Measurements from ENCODE around the gene ZNF219.

The ZNF219 gene

DNA sequence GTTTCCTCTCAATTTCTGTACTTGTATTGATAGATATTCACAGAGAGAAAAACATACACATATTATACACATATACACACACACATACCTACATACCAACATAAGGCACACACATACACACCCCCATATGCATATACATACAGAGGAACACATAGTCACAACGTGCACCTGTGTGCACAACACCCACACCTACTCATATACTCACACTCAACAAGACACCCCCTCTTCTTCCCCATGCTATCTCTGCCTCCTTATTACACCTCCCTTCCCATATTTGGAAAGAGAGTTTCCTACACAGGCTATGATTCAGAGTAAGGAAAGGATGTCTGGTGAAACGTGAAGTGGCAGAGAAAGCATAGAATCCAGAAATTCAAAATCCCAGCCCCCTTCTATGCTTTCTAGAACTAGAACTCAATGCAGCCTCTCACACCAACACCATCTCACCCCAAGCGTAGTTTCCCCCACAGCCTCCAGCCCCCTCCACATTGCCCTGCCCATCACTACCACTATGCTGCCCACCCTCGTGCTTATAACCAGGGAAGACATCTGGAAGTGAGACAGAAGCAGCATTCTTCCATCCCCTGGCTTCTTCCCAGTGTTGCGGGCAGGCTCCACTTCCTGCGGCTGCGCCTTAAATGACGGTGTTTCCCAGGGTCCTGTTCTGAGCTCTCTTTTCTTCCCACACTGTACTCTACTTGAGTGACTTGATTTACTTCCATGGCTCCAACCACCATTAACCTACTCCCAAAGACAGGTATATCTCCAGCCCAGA lies 38.4 kb downstream of the ZNF219 start:
- no peak overlapping the region for H3K4me2 ChIP-seq (ENCODE audit: low read length, poor library complexity, severe bottlenecking)
- no peaks in the 10 kb centered on the region for H3K36me3 ChIP-seq (ENCODE audit: control insufficient read depth in 1 of 2, insufficient read depth in 2 of 2, low read depth in 1 of 2, low read length in 2 of 2)
- no peak overlapping the region for H4K91ac ChIP-seq (ENCODE audit: low read length)
- no peaks in the 10 kb centered on the region for H3K27me3 ChIP-seq (ENCODE audit: control insufficient read depth in 1 of 2, insufficient read depth in 1 of 2, low read length in 2 of 2)
- no peak overlapping the region for H3K4me3 ChIP-seq (ENCODE audit: insufficient read depth in 1 of 2, low read depth in 1 of 2, low read length in 2 of 2)
- no peak overlapping the region for H3K14ac ChIP-seq (ENCODE audit: low read length in 2 of 2)
- no peak overlapping the region for H3K9ac ChIP-seq (ENCODE audit: low read length)
- H2AFZ ChIP-seq (ENCODE audit: low read depth, low read length) = no peak overlapping the region
- H2BK5ac ChIP-seq (ENCODE audit: low read depth, low read length, poor library complexity, severe bottlenecking) = no peak overlapping the region
- no peak overlapping the region for H2BK120ac ChIP-seq (ENCODE audit: low read depth, low read length)
- H3K27ac ChIP-seq (ENCODE audit: low read length, poor library complexity, severe bottlenecking) = no peak overlapping the region
- H3K9me3 ChIP-seq (ENCODE audit: control insufficient read depth, low read length) = no peaks in the 10 kb centered on the region
- peaks cover 19% of the 10 kb centered on the region for H3K4me1 ChIP-seq (ENCODE audit: control insufficient read depth, insufficient read depth, low read depth, low read length)
- no peak for DNase-seq
- WGBS = 86% methylated on average over 8 of the region's 8 CpGs
- H3K4ac ChIP-seq (ENCODE audit: low read depth in 1 of 2, low read length in 2 of 2) = no peak overlapping the region
- no peak overlapping the region for H3K23ac ChIP-seq (ENCODE audit: low read length in 2 of 2)
- H2AK5ac ChIP-seq (ENCODE audit: low read length, severe bottlenecking) = no peak overlapping the region
- H2BK12ac ChIP-seq (ENCODE audit: low read length in 2 of 2) = no peak overlapping the region
- H4K8ac ChIP-seq (ENCODE audit: low read length) = no peak overlapping the region
- H3K79me1 ChIP-seq (replicated peaks; ENCODE audit: low read length, poor library complexity, severe bottlenecking) = no peaks in the 10 kb centered on the region
- H3K18ac ChIP-seq (ENCODE audit: low read depth in 1 of 2, low read length in 2 of 2) = no peak overlapping the region
- no peak overlapping the region for H2BK15ac ChIP-seq (ENCODE audit: low read depth, poor library complexity, severe bottlenecking)

DNA sequence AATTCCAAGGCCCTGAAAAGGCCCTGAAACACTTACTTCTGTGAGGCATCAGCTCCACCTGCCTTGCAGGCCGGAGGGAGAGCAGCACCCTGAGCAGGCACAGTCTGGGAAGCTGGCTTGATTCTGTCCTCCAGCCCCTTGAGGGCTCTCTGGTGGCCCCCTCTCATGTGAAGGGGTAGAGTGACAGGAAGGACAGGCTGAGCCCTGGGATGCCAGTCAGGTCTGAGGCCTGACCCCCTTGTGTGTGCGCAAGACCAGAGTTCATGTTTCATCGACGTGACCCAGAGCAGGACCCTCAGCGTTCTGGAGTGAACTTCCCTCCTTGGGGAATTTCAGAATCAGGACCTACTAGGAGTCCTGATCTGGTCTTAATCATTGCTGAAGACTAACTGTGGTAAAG lies 39.6 kb downstream of the ZNF219 start:
- Histone ChIP-seq H3K18ac (ENCODE audit: low read depth in 1 of 2, low read length in 2 of 2) (no peak overlapping the region), H3K9me3 (ENCODE audit: control insufficient read depth, low read length) (no peaks in the 10 kb centered on the region), H2BK120ac (ENCODE audit: low read depth, low read length) (no peak overlapping the region), H3K4me3 (ENCODE audit: insufficient read depth in 1 of 2, low read depth in 1 of 2, low read length in 2 of 2) (no peak overlapping the region), H3K27ac (ENCODE audit: low read length, poor library complexity, severe bottlenecking) (no peak overlapping the region), H2BK12ac (ENCODE audit: low read length in 2 of 2) (no peak overlapping the region), H3K9ac (ENCODE audit: low read length) (no peak overlapping the region), H3K27me3 (ENCODE audit: control insufficient read depth in 1 of 2, insufficient read depth in 1 of 2, low read length in 2 of 2) (no peaks in the 10 kb centered on the region), H3K79me1 (replicated peaks; ENCODE audit: low read length, poor library complexity, severe bottlenecking) (no peaks in the 10 kb centered on the region), H3K4me1 (ENCODE audit: control insufficient read depth, insufficient read depth, low read depth, low read length) (peaks cover 19% of the 10 kb centered on the region), H3K4ac (ENCODE audit: low read depth in 1 of 2, low read length in 2 of 2) (no peak overlapping the region), H2BK5ac (ENCODE audit: low read depth, low read length, poor library complexity, severe bottlenecking) (no peak overlapping the region), H2AK5ac (ENCODE audit: low read length, severe bottlenecking) (no peak overlapping the region), H3K23ac (ENCODE audit: low read length in 2 of 2) (no peak overlapping the region), H3K14ac (ENCODE audit: low read length in 2 of 2) (no peak overlapping the region), H3K4me2 (ENCODE audit: low read length, poor library complexity, severe bottlenecking) (no peak overlapping the region), H4K91ac (ENCODE audit: low read length) (no peak overlapping the region), H3K36me3 (ENCODE audit: control insufficient read depth in 1 of 2, insufficient read depth in 2 of 2, low read depth in 1 of 2, low read length in 2 of 2) (no peaks in the 10 kb centered on the region), H4K8ac (ENCODE audit: low read length) (no peak overlapping the region), H2BK15ac (ENCODE audit: low read depth, poor library complexity, severe bottlenecking) (no peak overlapping the region), H2AFZ (ENCODE audit: low read depth, low read length) (no peak overlapping the region)
- no peak for DNase-seq
- WGBS = 89% methylated on average over 5 of the region's 5 CpGs

- no peak within 1 kb of the TSS for H3K4me3 ChIP-seq (ENCODE audit: insufficient read depth in 1 of 2, low read depth in 1 of 2, low read length in 2 of 2)
- no peak for DNase-seq
- H2BK12ac ChIP-seq (ENCODE audit: low read length in 2 of 2) = no peak within 1 kb of the TSS
- no peaks in the 10 kb centered on the region for H3K9me3 ChIP-seq (ENCODE audit: control insufficient read depth, low read length)
- H3K4ac ChIP-seq (ENCODE audit: low read depth in 1 of 2, low read length in 2 of 2) = no peak within 1 kb of the TSS
- H3K27me3 ChIP-seq (ENCODE audit: control insufficient read depth in 1 of 2, insufficient read depth in 1 of 2, low read length in 2 of 2) = no peaks in the 10 kb centered on the region
- H4K8ac ChIP-seq (ENCODE audit: low read length) = no peak within 1 kb of the TSS
- no peak within 1 kb of the TSS for H3K18ac ChIP-seq (ENCODE audit: low read depth in 1 of 2, low read length in 2 of 2)
- no peaks in the 10 kb centered on the region for H3K36me3 ChIP-seq (ENCODE audit: control insufficient read depth in 1 of 2, insufficient read depth in 2 of 2, low read depth in 1 of 2, low read length in 2 of 2)
- no peak within 1 kb of the TSS for H3K14ac ChIP-seq (ENCODE audit: low read length in 2 of 2)
- H2BK15ac ChIP-seq (ENCODE audit: low read depth, poor library complexity, severe bottlenecking) = peak within 1 kb of the TSS; percentile 36
- H2AFZ ChIP-seq (ENCODE audit: low read depth, low read length) = no peak within 1 kb of the TSS
- H2BK120ac ChIP-seq (ENCODE audit: low read depth, low read length) = no peak within 1 kb of the TSS
- H3K9ac ChIP-seq (ENCODE audit: low read length) = no peak within 1 kb of the TSS
- no peak within 1 kb of the TSS for H2BK5ac ChIP-seq (ENCODE audit: low read depth, low read length, poor library complexity, severe bottlenecking)
- no peak within 1 kb of the TSS for H3K27ac ChIP-seq (ENCODE audit: low read length, poor library complexity, severe bottlenecking)
- H2AK5ac ChIP-seq (ENCODE audit: low read length, severe bottlenecking) = peak within 1 kb of the TSS; percentile 30
- 84% methylated on average over 8 of the region's 8 CpGs for WGBS
- no peaks in the 10 kb centered on the region for H3K79me1 ChIP-seq (replicated peaks; ENCODE audit: low read length, poor library complexity, severe bottlenecking)
- H3K4me1 ChIP-seq (ENCODE audit: control insufficient read depth, insufficient read depth, low read depth, low read length) = peaks cover 19% of the 10 kb centered on the region
- no peak within 1 kb of the TSS for H3K23ac ChIP-seq (ENCODE audit: low read length in 2 of 2)
- no peak within 1 kb of the TSS for H3K4me2 ChIP-seq (ENCODE audit: low read length, poor library complexity, severe bottlenecking)
- H4K91ac ChIP-seq (ENCODE audit: low read length) = no peak within 1 kb of the TSS
Observed at GRCh38 chr14:21057803-21058675, 40.4 kb downstream of the ZNF219 start, which contains the start of gene RNASE8. Gene RNASE8, plus strand, starts transcription at chr14:21057822. Its CDS starts 71 bp downstream, at chr14:21057893.

DNA sequence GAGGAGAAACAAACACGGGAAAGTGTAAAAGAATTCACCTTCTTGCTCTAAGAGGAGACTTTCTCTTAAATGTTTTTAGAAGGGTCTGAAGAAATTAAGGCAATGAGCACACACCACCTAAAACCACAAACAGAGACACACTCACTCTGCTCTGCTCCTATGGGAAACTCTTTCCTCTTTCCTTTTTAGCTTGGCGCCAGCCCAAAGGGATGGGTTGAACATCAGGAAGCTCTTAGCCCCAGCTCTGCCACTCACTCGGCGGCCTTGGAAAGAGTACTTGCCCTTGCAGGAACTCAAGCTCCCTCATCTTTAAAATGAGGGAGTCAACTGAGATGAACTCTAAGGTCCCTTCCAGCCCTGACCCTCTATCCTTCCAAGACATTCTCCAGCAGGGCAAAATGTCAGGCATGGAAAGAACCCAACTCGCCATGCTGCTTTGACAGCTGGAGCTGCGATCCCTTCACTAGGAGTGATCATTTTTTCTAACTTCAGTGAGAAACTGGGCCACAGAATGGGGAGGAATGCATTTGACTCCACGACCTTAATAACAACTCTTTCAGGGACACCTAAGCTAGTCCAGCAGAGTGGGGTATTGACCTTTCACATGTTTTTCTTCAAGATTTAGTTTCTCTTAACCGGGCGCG lies 41.8 kb downstream of the ZNF219 start:
- Histone ChIP-seq H2AFZ (ENCODE audit: low read depth, low read length) (no peak overlapping the region), H3K4me2 (ENCODE audit: low read length, poor library complexity, severe bottlenecking) (no peak overlapping the region), H3K4ac (ENCODE audit: low read depth in 1 of 2, low read length in 2 of 2) (no peak overlapping the region), H2BK5ac (ENCODE audit: low read depth, low read length, poor library complexity, severe bottlenecking) (no peak overlapping the region), H3K23ac (ENCODE audit: low read length in 2 of 2) (no peak overlapping the region), H3K14ac (ENCODE audit: low read length in 2 of 2) (no peak overlapping the region), H3K36me3 (ENCODE audit: control insufficient read depth in 1 of 2, insufficient read depth in 2 of 2, low read depth in 1 of 2, low read length in 2 of 2) (no peaks in the 10 kb centered on the region), H2BK12ac (ENCODE audit: low read length in 2 of 2) (no peak overlapping the region), H2AK5ac (ENCODE audit: low read length, severe bottlenecking) (no peak overlapping the region), H2BK120ac (ENCODE audit: low read depth, low read length) (no peak overlapping the region), H3K18ac (ENCODE audit: low read depth in 1 of 2, low read length in 2 of 2) (no peak overlapping the region), H3K4me1 (ENCODE audit: control insufficient read depth, insufficient read depth, low read depth, low read length) (peaks cover 15% of the 10 kb centered on the region), H2BK15ac (ENCODE audit: low read depth, poor library complexity, severe bottlenecking) (no peak overlapping the region), H3K27ac (ENCODE audit: low read length, poor library complexity, severe bottlenecking) (no peak overlapping the region), H3K27me3 (ENCODE audit: control insufficient read depth in 1 of 2, insufficient read depth in 1 of 2, low read length in 2 of 2) (no peaks in the 10 kb centered on the region), H3K4me3 (ENCODE audit: insufficient read depth in 1 of 2, low read depth in 1 of 2, low read length in 2 of 2) (no peak overlapping the region), H3K9me3 (ENCODE audit: control insufficient read depth, low read length) (no peaks in the 10 kb centered on the region), H3K9ac (ENCODE audit: low read length) (no peak overlapping the region), H3K79me1 (replicated peaks; ENCODE audit: low read length, poor library complexity, severe bottlenecking) (no peaks in the 10 kb centered on the region), H4K91ac (ENCODE audit: low read length) (no peak overlapping the region), H4K8ac (ENCODE audit: low read length) (no peak overlapping the region)
- DNase-seq = no peak
- 97% methylated on average over 9 of the region's 10 CpGs for WGBS
